ENCODE measurements around the gene ZC3H18.
A peak's percentile ranks its signal among the peaks of the same experiment; 100 is the strongest.
"Not testable (repeated sequence)": the region's sequence is repeated elsewhere in the genome, so short reads cannot be mapped to it uniquely, and the experiment has no call there.

The ZC3H18 gene

GRCh38 chr16:88658714-88659113, 88.5 kb downstream of the ZC3H18 start:
- H3K4me3 ChIP-seq (ENCODE audit: low read length) = no peak overlapping the region
- no peak for DNase-seq (ENCODE audit: low read depth, low spot score)

GRCh38 chr16:88659160-88659559, 89.0 kb downstream of the ZC3H18 start:
- no peak overlapping the region for H3K4me3 ChIP-seq (ENCODE audit: low read length)

GRCh38 chr16:88661468-88661867, 91.3 kb downstream of the ZC3H18 start:
- no peak for DNase-seq (ENCODE audit: low read depth, low spot score)
- H3K4me3 ChIP-seq (ENCODE audit: low read length) = no peak overlapping the region

More at GRCh38 chr16:88659160-88659559, 89.0 kb downstream of the ZC3H18 start:
- DNase-seq (ENCODE audit: low read depth, low spot score) = no peak

- H3K4me3 ChIP-seq (ENCODE audit: low read length) = peak overlapping the region; percentile 88
- no peak for DNase-seq (ENCODE audit: low read depth, low spot score)
These were observed 92.1 kb downstream of the ZC3H18 start for GRCh38 chr16:88662222-88662842.

GRCh38 chr16:88662843-88663606, 92.8 kb downstream of the ZC3H18 start, which contains the start of gene MVD:
MVD (minus strand) TSS chr16:88663091; CDS start chr16:88663080, 11 bp downstream.
- DNase-seq (ENCODE audit: low read depth, low spot score) = peak; percentile 95
- H3K4me3 ChIP-seq (ENCODE audit: low read length) = peak within 1 kb of the TSS; percentile 88

GRCh38 chr16:88665148-88665547, 94.9 kb downstream of the ZC3H18 start:
- no peak overlapping the region for H3K4me3 ChIP-seq (ENCODE audit: low read length)
- DNase-seq (ENCODE audit: low read depth, low spot score) = no peak

- H3K4me3 ChIP-seq (ENCODE audit: low read length) = no peak overlapping the region
- no peak for DNase-seq (ENCODE audit: low read depth, low spot score)
These were observed 95.4 kb downstream of the ZC3H18 start for GRCh38 chr16:88665570-88665969.

GRCh38 chr16:88667461-88667860, 97.3 kb downstream of the ZC3H18 start:
- no peak for DNase-seq (ENCODE audit: low read depth, low spot score)

GRCh38 chr16:88669493-88669892, 99.3 kb downstream of the ZC3H18 start:
- not testable (repeated sequence) for DNase-seq (ENCODE audit: low read depth, low spot score); H3K4me3 ChIP-seq (ENCODE audit: low read length)

More at GRCh38 chr16:88667461-88667860, 97.3 kb downstream of the ZC3H18 start:
- H3K4me3 ChIP-seq (ENCODE audit: low read length) = no peak overlapping the region

GRCh38 chr16:88669980-88670379, 99.8 kb downstream of the ZC3H18 start:
- H3K4me3 ChIP-seq (ENCODE audit: low read length) = no peak overlapping the region

GRCh38 chr16:88671806-88672205, 101.6 kb downstream of the ZC3H18 start:
- no peak overlapping the region for H3K4me3 ChIP-seq (ENCODE audit: low read length)
- no peak for DNase-seq (ENCODE audit: low read depth, low spot score)

More at GRCh38 chr16:88669980-88670379, 99.8 kb downstream of the ZC3H18 start:
- no peak for DNase-seq (ENCODE audit: low read depth, low spot score)

GRCh38 chr16:88672776-88673175, 102.6 kb downstream of the ZC3H18 start:
- H3K4me3 ChIP-seq (ENCODE audit: low read length) = no peak overlapping the region
- no peak for DNase-seq (ENCODE audit: low read depth, low spot score)

- no peak for DNase-seq (ENCODE audit: low read depth, low spot score)
- no peak overlapping the region for H3K4me3 ChIP-seq (ENCODE audit: low read length)
These were observed 103.6 kb downstream of the ZC3H18 start for GRCh38 chr16:88673716-88674379.

GRCh38 chr16:88676502-88677242, 106.5 kb downstream of the ZC3H18 start:
- DNase-seq (ENCODE audit: low read depth, low spot score) = no peak
- H3K4me3 ChIP-seq (ENCODE audit: low read length) = no peak overlapping the region

GRCh38 chr16:88677721-88678120, 107.5 kb downstream of the ZC3H18 start:
- DNase-seq (ENCODE audit: low read depth, low spot score) = no peak
- H3K4me3 ChIP-seq (ENCODE audit: low read length) = no peak overlapping the region

- no peak overlapping the region for H3K4me3 ChIP-seq (ENCODE audit: low read length)
- no peak for DNase-seq (ENCODE audit: low read depth, low spot score)
These were observed 108.2 kb downstream of the ZC3H18 start for GRCh38 chr16:88678224-88678979.

GRCh38 chr16:88680554-88681083, 110.4 kb downstream of the ZC3H18 start:
- no peak overlapping the region for H3K4me3 ChIP-seq (ENCODE audit: low read length)
- DNase-seq (ENCODE audit: low read depth, low spot score) = no peak

GRCh38 chr16:88681084-88681680, 111.0 kb downstream of the ZC3H18 start:
- no peak overlapping the region for H3K4me3 ChIP-seq (ENCODE audit: low read length)
- DNase-seq (ENCODE audit: low read depth, low spot score) = no peak
